ENCODE measurements around the gene CRAMP1.

DNA sequence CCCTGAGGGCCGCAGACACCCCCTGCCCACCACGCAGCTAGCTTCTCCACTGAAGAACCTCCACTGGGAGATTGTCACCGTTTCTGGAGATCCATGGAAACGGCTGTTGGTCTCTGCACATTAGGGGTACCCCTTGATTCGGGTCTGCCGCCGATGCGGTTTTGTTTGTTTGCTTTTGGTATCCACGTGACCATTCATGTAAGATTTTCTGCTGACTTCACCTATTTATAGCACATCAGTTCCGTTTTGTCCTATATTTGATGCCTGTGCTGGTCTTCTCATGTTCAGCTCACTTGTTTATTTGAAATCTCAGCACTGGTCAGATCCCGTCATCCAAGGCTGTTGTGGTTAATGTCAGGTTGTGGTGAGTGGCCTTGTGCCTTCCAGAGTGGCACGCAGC is 21.1 kb downstream of the CRAMP1 start:
- TF ChIP-seq POLR2AphosphoS5 (IDR thresholded peaks at IDR 0.05), result no peak
- TF ChIP-seq POLR2A (IDR thresholded peaks at IDR 0.05), result no peak
- TF ChIP-seq CTCF (IDR thresholded peaks at IDR 0.05), result no peak

Data from prostate gland (tissue), 2 donors.